ENCODE data around the gene UBASH3B. TPM values are rescaled to one million over a fixed set of nuclear protein-coding genes. Genes with fewer than 3 reads are reported as not detected.

UBASH3B gene
- total RNA-seq, 1 donor from 2014 or later = 6.6 TPM

DNA sequence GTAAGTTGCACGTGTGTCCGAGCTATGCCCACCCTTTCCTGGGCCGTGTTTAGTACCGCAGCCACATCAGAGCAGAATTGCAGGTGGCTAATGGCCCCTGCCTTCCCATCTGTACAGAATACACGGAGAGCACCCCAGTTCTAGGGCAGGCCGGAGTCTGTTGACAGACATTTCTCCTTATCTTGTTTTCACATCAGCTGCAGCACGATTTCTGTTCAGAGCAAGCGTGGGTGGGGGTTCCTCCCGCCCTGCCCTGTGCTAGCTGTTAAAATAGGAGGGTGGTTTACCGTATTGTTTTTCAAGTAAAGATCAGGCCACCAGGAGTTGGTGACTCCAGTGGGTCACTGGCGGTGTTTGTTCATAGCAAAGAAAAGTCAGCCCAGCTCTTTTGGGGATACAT lies 41.1 kb downstream of the UBASH3B start:
- peaks cover 18% of the 10 kb centered on the region for H3K4me1 Mint-ChIP-seq
- no peak overlapping the region for H3K4me3 Mint-ChIP-seq
- no peaks in the 10 kb centered on the region for H3K36me3 Mint-ChIP-seq
- TF ChIP-seq, protein P1, sequence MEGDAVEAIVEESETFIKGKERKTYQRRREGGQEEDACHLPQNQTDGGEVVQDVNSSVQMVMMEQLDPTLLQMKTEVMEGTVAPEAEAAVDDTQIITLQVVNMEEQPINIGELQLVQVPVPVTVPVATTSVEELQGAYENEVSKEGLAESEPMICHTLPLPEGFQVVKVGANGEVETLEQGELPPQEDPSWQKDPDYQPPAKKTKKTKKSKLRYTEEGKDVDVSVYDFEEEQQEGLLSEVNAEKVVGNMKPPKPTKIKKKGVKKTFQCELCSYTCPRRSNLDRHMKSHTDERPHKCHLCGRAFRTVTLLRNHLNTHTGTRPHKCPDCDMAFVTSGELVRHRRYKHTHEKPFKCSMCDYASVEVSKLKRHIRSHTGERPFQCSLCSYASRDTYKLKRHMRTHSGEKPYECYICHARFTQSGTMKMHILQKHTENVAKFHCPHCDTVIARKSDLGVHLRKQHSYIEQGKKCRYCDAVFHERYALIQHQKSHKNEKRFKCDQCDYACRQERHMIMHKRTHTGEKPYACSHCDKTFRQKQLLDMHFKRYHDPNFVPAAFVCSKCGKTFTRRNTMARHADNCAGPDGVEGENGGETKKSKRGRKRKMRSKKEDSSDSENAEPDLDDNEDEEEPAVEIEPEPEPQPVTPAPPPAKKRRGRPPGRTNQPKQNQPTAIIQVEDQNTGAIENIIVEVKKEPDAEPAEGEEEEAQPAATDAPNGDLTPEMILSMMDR (IDR thresholded peaks at IDR 0.05; ENCODE audit: unreplicated experiment) = no peak
- no peaks in the 10 kb centered on the region for H3K9me3 Mint-ChIP-seq
- no peaks in the 10 kb centered on the region for H3K27me3 Mint-ChIP-seq (ENCODE audit: low read depth)
- H3K27ac Mint-ChIP-seq = no peak overlapping the region
- no peak for DNase-seq (ENCODE audit: low spot score in 2 of 2, unreplicated experiment in 2 of 2)

DNA sequence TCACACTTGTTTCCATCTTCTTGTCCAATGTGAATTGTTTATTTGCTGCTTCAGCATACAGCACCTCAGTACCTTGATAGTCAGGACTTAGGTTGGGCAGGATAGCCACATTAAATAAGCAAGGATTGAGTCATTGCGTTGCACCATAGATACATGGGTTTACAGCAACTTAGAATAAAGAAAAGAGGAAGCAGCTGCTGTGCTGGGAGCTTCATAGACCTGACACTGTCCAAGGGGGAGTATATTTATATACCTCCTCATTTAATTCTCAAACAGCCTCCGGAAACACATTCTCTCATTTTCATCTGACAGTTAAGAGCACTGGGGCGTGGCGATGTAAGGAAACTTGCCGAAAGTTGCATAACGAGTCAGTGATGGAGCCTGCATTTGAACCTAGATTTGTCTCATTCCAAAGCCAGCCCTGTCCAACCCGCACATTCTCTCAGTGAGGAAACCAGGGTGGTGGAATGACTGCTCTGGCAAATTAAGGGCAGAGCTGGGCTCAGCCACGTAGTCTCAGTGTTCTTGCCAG lies 42.2 kb downstream of the UBASH3B start:
- H3K4me3 Mint-ChIP-seq = no peak overlapping the region
- H3K36me3 Mint-ChIP-seq = no peaks in the 10 kb centered on the region
- no peak for DNase-seq (ENCODE audit: low spot score in 2 of 2, unreplicated experiment in 2 of 2)
- no peaks in the 10 kb centered on the region for H3K9me3 Mint-ChIP-seq
- TF ChIP-seq, protein P1 (IDR thresholded peaks at IDR 0.05; ENCODE audit: unreplicated experiment) = no peak
- peaks cover 10% of the 10 kb centered on the region for H3K4me1 Mint-ChIP-seq
- no peaks in the 10 kb centered on the region for H3K27me3 Mint-ChIP-seq (ENCODE audit: low read depth)
- H3K27ac Mint-ChIP-seq = no peak overlapping the region

DNA sequence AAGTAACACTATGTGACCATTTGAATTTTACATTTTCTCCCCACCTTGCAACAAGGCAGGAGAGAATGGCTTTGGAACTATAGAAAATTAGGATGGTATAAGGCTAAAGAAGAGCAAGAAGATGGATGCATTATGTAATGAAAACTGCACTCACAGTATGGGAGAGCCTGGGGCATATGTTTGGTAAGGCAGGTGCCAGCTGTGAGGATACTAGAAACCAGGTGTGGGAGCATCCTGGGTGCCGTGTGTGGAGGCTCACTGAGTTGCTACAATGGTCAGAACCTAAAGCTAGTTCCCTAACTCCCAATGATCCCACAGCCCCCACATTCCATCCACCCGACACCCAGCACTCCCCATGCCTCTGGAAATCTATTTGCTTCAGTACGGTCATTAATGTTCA lies 42.9 kb downstream of the UBASH3B start:
- H3K27me3 Mint-ChIP-seq (ENCODE audit: low read depth) = no peaks in the 10 kb centered on the region
- H3K4me3 Mint-ChIP-seq = no peak overlapping the region
- H3K4me1 Mint-ChIP-seq = peaks cover 9% of the 10 kb centered on the region
- no peaks in the 10 kb centered on the region for H3K9me3 Mint-ChIP-seq
- no peak for DNase-seq (ENCODE audit: low spot score in 2 of 2, unreplicated experiment in 2 of 2)
- TF ChIP-seq, protein P1 (IDR thresholded peaks at IDR 0.05; ENCODE audit: unreplicated experiment) = no peak
- H3K27ac Mint-ChIP-seq = no peak overlapping the region
- H3K36me3 Mint-ChIP-seq = no peaks in the 10 kb centered on the region

DNA sequence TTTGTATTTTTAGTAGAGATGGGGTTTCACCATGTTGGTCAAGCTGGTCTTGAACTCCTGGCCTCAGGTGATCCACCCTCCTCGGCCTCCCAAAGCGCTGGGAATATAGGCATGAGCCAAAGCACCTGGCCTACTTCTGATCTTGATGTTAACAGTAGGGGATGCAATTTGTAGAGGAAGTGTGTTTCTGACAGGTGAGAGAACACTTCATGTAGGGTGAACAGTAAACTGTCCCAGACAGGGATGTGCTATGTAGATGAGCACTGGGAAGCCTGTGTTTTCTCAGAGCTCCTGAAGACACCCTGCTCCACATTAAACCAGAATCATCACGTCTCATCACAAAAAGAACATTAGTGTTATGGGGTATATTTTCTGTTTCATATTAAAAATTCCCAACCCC lies 45.1 kb downstream of the UBASH3B start:
- Mint-ChIP-seq H3K27me3 (ENCODE audit: low read depth) (no peaks in the 10 kb centered on the region), H3K27ac (no peak overlapping the region), H3K9me3 (peaks cover 3% of the 10 kb centered on the region), H3K4me3 (no peak overlapping the region), H3K4me1 (peaks cover 9% of the 10 kb centered on the region), H3K36me3 (no peaks in the 10 kb centered on the region)
- TF ChIP-seq, protein P1 (IDR thresholded peaks at IDR 0.05; ENCODE audit: unreplicated experiment) = no peak
- no peak for DNase-seq (ENCODE audit: low spot score in 2 of 2, unreplicated experiment in 2 of 2)

DNA sequence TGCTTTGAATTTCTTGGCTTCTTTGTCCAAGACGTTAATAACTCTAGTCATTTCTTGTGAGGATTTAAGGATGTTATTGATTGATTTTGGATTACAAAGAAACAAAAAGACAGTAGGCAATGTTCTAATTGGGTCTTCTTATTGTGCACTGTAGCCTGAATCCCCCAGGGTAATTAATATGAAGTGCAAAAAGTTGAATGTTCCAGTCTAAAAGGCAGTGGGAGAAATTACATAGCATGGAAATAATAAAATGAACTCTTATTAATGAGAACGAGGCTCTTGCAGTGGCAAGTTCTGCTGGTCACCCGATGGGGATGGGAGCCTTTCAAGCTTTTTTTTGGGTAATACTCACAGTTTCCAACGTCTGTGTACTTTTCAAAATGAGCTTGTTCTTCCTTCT lies 45.6 kb downstream of the UBASH3B start:
- H3K9me3 Mint-ChIP-seq = peaks cover 3% of the 10 kb centered on the region
- H3K27ac Mint-ChIP-seq = no peak overlapping the region
- H3K27me3 Mint-ChIP-seq (ENCODE audit: low read depth) = no peaks in the 10 kb centered on the region
- no peak overlapping the region for H3K4me3 Mint-ChIP-seq
- TF ChIP-seq, protein P1 (IDR thresholded peaks at IDR 0.05; ENCODE audit: unreplicated experiment) = no peak
- no peaks in the 10 kb centered on the region for H3K36me3 Mint-ChIP-seq
- DNase-seq (ENCODE audit: low spot score in 2 of 2, unreplicated experiment in 2 of 2) = no peak
- H3K4me1 Mint-ChIP-seq = peaks cover 9% of the 10 kb centered on the region
